ENCODE results near the gene CTAGE4.
"Not testable (repeated sequence)": the region's sequence is repeated elsewhere in the genome, so short reads cannot be mapped to it uniquely, and the experiment has no call there.

Gene CTAGE4

DNA sequence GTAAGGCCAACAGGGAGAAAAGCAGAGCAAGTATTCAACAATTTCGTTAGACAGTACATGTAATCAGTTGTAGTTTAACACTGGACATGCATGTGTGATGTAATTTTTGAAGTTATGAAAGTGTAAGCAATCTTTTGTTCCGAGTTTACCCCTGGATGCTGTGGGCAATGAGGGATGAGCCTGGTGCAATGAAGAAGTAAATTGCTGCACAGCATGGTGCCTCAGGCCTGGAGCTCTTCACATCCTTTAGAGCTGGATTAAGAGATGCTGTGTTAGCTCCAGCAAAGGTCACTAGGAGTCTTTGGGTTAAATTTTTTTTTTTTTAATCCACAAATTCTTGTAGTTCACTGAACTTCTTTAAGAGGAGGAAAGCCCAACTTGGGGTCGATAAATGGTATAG, 19.8 kb downstream of the CTAGE4 start:
- DNase-seq (ENCODE audit: low spot score); FAIRE-seq: not testable (repeated sequence)

DNA sequence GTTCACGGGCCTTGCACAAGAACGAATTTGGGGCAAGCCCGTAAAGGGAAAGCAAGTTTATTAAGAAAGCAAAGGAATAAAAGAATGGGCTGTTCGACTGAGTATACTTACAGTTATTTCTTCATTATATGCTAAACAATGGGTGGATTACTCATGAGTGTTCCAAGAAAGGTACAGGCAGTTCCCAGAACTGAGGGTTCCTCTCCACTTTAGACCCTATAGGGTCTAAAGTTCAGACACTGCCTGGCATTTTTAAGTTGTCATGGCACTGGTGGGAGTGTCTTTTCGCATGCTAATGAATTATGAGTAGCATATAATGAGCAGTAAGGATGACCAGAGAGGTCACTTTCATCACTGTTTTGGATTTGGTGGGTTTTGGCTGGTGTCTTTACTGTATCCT, 22.0 kb downstream of the CTAGE4 start:
- not testable (repeated sequence) for DNase-seq (ENCODE audit: low spot score); FAIRE-seq

DNA sequence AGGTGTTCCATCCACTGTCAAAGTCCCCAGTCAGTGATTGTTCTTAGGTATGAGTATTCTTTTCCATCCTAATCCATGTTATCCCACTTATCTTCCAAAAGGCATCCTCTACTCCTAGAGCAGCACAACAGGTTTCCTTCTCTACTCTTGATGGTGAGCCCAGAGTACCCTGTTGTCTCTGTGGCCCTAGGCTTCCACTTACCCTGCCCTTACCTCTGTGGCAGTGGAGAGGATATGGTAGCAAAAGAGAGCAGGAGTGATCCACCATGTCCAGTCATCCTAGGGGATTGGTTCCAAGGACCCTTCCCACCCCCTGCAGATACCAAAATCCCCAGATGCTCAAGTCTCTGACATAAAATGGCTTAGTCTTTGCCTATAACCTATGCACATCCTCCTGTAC, 33.9 kb downstream of the CTAGE4 start:
- not testable (repeated sequence) for FAIRE-seq; DNase-seq (ENCODE audit: low spot score)

DNA sequence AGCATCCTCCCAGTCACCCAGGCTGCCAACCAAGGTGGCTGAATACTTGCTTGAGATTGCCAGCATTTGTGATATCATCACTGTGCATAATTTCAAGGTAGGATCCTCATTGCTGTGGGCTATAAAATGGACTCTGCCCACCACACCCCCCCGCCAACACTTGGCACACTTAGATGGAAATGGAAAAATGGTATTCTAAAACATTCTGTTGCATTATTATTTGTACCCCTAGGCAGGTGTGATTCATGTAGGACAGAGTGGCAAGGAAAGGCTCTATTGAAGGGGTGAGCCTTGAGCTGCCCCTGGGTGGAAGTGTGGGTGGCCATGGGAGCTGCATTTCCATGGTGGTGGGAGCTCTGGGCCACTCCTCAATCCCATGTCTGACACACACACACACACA, 35.3 kb downstream of the CTAGE4 start:
- DNase-seq (ENCODE audit: low spot score); FAIRE-seq: not testable (repeated sequence)

DNA sequence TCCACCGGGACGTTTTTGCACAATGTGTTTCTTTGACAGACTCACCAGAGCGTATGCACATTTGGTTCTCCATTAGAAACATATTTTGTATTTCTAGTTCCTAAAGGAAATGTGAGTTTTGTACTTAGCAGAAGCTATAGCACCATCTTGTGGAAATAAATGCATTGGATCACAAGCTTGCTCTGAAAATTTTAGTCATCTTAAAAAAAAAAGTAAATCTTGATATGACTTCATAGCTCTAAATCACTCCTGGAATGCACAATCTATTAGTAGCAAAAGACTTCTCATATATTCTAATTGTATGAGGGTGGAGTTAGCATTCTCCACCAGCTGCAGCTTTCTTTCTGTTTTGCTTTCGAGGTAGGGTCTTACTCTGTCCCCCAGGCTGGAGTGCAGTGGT, 35.9 kb downstream of the CTAGE4 start:
- peak; percentile 70 for FAIRE-seq
- DNase-seq (ENCODE audit: low spot score), result not testable (repeated sequence)

DNA sequence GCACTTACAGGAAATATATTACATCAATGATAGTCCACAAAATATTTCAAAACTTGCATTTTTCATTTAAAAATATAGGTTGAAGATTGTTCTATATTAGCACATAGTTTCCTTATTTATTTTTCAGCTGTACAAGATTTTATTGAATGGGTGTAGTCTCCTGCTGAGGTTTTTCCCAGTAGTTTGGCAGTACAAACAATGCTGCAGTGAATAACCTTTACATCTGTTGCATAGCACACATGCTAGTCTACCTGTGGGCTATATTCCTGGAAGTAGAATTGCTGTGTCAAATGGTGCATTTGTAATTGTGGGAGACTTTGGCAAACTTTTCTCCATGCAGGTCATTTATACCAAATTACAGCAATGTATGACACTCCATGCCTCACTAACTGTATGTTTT, 37.3 kb downstream of the CTAGE4 start:
- FAIRE-seq; DNase-seq (ENCODE audit: low spot score): not testable (repeated sequence)

DNA sequence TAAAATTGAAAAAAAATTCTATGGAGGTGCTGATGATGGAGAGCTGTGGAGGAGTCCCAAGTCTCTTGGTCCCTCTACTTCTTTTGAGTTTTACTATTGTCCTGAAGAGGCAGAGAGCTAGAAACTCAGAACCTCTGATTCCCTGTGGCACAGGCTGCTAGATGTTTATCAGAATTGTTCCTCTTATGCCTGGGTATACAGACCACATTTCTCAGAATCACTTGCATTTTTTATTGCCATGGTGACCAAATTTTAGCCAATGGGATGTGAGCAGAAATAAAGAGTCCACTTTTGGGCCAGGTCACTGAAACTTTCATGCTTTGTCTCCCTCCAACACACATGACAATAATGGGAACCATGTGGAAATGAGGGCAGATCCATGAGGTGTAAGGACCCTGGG, 40.4 kb downstream of the CTAGE4 start:
- not testable (repeated sequence) for FAIRE-seq; DNase-seq (ENCODE audit: low spot score)

DNA sequence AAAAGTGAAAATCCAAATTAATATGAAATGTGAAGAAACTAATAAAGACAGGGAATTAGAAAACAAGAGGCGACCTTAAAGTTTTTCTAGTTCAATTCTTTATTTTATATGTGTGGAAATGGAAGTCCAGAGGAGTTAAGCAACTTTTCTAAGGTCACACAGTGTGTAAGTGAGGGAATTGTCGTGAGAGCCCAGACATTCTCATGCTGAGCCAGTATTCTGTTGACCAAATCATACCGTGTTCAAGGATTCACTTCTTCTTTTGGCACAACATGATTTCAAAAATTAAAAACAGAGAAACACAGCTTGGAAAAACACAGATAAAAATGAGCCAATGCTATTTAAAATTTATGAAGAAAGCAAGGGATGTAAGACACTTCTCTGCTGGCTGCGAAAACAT, 43.6 kb downstream of the CTAGE4 start:
- not testable (repeated sequence) for DNase-seq (ENCODE audit: low spot score); FAIRE-seq

DNA sequence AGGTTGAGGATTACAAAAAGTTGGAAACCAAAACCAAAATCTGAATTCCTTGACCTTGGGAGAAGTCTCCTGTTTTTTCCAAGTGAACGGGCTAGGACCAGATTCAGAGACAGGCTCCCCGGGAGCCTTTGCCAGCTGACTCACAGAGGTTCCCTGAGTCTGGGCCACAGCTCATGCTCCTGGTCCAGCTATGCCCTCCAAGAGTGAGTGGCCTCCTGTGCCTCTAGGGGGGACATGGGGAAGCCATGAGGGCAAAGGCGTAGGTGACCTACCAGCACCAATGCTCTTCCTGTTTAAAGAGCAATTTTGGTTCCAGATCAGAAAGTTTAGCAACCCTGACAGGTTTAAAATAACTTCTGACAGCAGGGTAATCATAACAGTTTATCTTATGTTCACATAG, 45.5 kb downstream of the CTAGE4 start:
- not testable (repeated sequence) for FAIRE-seq
- peak; percentile 2 for DNase-seq (ENCODE audit: low spot score)

DNA sequence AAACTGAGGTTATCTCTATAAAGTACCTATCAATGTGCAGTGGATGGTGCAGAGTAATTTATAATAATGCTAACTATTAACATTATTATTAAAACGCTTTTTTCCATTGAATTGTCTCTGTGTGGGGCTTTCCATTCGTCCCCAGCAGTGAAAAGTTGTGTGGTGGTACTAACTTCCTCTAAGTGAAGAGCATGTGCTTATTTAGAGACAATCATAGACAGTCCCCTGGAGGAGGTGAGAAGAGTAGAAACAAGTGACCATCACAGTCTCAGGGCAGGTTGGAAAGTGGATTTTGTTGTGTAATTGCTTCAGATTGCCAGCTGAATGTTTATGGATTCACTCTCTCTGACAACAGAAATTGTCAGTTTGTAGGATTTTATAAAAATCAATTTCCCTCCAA, 47.8 kb downstream of the CTAGE4 start:
- FAIRE-seq; DNase-seq (ENCODE audit: low spot score): not testable (repeated sequence)

DNA sequence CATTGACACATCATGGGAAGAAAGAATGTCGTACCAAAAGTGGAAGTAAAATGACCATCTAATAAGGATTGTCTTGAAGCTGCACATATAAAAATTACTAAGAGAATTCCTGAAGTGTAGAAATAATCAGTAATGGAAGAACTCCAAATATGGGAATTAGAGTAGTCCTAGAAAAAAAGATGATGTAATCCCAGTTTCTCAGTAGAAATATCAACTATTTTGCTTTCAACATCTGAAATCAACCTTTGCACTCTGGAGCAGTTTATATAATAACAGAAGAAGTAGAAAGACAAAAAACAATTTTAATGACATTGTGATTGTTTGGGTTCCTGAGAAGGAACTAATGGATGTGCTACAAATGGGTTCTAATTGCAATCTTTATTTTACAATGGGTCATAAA, 49.8 kb downstream of the CTAGE4 start:
- not testable (repeated sequence) for DNase-seq (ENCODE audit: low spot score); FAIRE-seq

All from RCC 7860 (cell line).